GM19455 (cell line): ENCODE data around the gene LIPT1.
"Not testable (repeated sequence)": the region's sequence is repeated elsewhere in the genome, so short reads cannot be mapped to it uniquely, and the experiment has no call there.

Experiments
- ATAC-seq: cut with Tn5 transposase; IDR thresholded peaks from one replicate; pipeline ENCODE4 v1.9.1; 2021; ENCODE audit not compliant: unreplicated experiment

Gene LIPT1

GRCh38 chr2:99171377-99172140 is 16.8 kb downstream of the LIPT1 start:
- no peak for ATAC-seq

DNA sequence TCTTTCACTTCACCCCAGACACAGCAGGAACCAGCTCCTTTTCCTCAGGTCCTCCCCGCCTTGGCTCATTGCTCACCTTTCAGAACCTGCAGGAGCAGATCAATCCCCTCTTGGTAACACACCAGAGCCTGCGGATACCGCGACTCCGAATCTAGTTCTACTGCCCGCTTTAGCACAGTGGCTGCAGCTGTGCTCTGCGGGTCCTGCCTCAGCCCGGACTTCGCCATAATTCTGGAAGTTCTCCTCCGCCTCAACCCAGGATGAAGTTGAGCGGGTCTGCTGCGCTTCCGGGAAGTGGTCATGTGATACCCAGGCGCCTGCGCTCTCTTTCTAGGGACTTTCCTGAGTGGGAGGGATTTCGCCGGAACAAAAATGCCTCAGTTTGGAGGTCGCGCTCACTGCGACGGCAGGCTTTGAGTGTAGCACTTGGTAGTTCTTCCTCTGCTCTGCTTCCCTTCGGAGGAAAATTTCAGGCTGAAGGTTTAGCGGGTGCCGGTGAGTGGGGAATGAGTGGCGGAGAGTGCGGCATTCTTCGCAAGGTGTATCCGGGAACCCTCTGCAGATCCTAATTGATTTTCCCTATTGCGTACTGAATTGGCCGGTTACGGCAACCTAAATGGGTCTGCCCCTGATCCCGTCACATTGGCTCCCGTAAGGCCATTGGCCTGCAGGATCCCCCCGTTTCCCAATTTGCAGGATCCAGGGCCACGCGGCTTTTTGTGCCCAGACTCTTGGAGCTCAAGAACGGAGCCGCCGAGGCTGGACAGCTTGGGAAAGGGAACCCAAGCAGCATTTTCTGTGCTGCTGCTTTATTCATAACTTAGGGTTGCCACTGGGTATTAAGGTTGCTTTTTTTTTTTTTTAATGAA is 26.2 kb downstream of the LIPT1 start, which contains the start of the genes MITD1 and MRPL30:
Gene MITD1 (minus strand): TSS at position 304 of the 869 bp plus-strand sequence. CDS start 77 bp downstream, at position 227.
Gene MRPL30 (plus strand): TSS at position 430 of the 869 bp plus-strand sequence. CDS start 5,020 bp downstream, outside the sequence.
- ATAC-seq: peak; percentile 96

- no peak for ATAC-seq
Measured at GRCh38 chr2:99181624-99182000, 26.8 kb downstream of the LIPT1 start.

- no peak for ATAC-seq
Measured at GRCh38 chr2:99183025-99183424, 28.3 kb downstream of the LIPT1 start.

DNA sequence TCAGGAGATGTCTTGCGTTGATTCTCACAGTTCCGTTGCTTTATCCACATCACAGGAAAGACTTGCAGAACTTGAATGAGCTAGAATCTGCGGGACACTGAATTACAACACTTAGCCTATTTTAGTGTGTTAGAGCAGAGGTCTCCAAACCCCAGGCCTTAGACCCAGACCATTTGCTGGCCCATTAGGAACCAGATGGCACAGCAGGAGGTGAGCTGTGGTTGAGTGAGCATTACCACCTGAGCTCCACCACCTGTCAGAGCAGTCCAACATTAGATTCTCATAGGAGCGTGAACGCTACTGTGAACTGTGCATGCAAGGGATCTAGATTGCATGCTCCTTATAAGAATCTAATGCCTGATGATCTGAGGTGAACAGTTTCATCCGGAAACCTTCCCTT is 30.0 kb downstream of the LIPT1 start:
- ATAC-seq: no peak

DNA sequence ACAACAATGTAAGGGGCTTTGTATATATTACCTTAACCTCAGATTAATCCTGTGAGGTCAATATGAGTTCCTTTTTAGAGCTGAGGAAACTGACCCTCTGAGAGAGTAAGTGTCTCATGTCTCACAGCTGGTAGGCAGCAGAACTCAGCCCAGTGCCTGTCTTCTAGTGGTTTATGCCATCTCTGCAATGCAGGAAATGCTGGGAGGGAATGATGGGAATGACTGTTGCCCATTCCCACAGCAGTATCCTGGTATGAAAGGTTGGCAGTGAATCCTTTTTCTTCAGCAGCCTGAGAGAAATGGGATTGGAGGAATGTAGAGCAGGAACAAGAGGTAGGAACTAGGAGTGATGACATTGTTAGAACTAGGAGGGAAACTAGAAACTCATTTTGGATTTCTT is 32.2 kb downstream of the LIPT1 start:
- no peak for ATAC-seq

DNA sequence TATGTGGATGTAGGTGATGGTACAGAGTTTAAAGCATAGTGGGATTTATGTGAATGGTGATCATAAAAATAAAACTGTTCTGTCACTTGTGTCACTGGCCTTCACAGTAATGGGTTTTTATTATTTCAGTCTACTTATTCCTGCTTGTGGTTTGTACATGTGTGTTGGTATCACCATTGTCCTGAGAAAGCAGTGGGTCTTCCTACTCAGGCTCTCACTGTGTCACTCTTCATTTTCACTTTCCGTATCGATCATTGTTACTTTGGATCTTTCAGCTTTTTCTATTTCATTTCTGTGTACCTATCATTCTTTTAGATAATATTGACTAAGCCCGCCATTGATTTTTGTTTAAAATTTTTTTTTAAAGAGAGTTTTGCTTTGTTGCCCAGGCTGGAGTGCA is 33.6 kb downstream of the LIPT1 start:
- no peak for ATAC-seq

DNA sequence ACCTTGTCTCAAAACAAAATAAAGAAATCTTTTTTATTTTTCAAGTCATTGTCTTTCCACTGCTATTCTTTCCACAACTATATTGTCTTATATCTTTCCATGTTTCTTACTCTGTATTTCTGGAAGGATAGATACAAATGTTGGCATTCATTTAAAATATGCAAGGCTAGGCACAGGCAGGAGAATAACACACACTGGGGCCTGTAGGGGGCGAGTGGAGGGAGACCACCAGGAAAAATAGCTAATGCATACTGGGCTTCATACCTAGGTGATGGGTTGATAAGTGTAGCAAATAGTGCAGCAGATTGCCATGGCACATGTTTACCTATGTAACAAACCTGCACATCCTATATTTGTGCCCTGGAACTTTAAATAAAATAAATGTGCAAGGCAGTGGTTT is 35.8 kb downstream of the LIPT1 start:
- ATAC-seq: no peak

DNA sequence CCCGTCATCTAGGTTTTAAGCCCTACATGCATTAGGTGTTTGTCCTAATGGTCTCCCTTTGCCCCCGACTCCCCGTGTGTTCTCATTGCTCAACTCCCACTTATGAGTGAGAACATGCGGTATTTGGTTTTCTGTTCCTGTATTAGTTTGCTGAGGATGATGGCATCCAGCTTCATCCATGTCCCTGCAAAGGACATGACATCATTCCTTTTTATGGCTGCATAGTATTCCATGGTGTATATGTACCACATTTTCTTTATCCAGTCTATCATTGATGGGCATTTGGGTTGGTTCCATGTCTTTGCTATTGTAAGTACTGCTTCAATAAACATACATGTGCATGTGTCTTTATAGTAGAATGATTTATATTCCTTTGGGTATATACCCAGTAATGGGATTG is 37.6 kb downstream of the LIPT1 start:
- ATAC-seq: not testable (repeated sequence)

DNA sequence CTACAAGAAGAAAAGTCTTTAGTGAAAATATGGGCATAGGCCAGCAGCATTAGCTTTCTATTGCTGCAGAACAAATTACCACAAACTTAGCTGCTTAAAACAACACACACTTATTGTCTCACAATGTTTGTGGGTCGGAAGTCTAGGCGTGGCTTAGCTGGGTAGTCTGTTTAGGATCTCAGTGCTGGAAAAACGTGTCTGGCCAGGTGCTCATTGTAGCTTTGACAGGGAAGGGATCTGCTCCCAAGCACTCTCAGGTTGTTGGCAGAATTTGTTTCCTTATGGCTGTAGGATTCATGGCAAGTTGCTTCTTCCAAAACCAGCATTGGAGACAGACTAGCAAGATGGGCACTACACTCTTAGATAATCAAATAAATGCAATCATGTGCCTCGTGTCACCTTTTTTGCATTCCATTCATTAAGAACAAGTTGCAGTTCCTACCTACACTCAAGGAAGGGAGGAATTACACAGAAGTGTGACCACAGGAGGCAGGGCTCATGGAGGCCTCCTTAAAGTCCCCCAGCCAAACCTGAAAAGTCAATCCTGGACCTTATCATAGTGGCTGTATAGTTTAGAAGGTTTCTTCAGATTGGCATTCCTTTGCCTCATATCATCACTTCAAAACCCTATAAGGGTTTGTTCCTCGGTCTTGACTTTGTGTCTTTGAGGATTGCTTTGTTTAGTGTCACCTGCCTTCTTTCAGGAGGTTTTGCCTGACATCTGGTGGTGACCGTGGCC is 43.5 kb downstream of the LIPT1 start:
- no peak for ATAC-seq

DNA sequence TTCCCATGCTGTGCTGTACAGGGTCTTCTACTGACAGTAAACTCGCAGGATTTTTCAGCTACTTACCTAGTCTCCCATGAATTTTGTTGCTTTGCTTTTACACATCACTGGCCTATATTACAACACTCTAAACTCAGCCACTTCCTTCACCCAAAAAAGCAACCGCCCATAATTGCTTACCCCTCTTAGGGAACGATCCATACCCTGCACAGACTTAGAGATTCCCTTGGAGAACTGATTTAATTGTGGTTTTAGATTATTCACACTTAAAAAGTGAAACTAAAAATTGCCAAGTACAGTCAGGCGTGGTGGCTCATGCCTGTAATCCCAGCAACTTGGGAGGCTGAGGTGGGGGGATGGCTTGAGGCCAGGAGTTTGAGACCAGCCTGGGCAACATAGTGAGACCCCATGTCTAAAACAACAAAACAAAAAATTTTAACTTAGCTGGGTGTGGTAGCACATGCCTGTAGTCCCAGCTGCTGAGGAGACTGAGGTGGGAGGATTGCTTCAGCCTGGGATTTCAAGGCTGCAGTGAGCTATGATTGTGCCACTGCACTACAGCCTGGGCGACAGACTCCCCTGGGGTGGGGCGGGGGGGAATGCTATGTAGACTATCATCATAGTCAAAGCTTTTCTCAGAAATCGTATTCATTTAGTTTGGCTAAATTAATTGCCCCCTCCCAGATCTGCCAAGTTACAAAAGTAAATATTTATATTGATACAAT is 45.5 kb downstream of the LIPT1 start:
- no peak for ATAC-seq

- ATAC-seq: no peak
Measured at GRCh38 chr2:99201959-99202678, 47.4 kb downstream of the LIPT1 start.

- no peak for ATAC-seq
Measured at GRCh38 chr2:99205491-99205890, 50.7 kb downstream of the LIPT1 start.
